Activated CD4-positive, alpha-beta memory T cell treated with anti-CD3 and anti-CD28 coated beads, Interleukin-2, amount 10 ng/mL, durations not matched to agents 7 days and 5 days (primary cell): Measurements from ENCODE around the gene ERGIC3. TPM values are rescaled to one million over a fixed set of nuclear protein-coding genes. Genes with fewer than 3 reads are reported as not detected.
"Not testable (repeated sequence)": the region's sequence is repeated elsewhere in the genome, so short reads cannot be mapped to it uniquely, and the experiment has no call there.

Experiments used
- CTCF ChIA-PET: fragments of 350-600 bp; sonication (Branson Sonifier 250); formaldehyde crosslinking; loops from one replicate; lab custom pipeline; 2021; ENCODE audit warnings: antibody characterized with exemption, inconsistent platforms; lab: Charles Lee
- POLR2A ChIA-PET: fragments of 350-600 bp; sonication (Branson Sonifier 250); formaldehyde crosslinking; loops from one replicate; lab custom pipeline; 2021; ENCODE audit warnings: antibody characterized with exemption; lab: Charles Lee
- DNase-seq: peaks from one replicate; pipeline ENCODE4 v3.0.0-alpha.2; 2020
- H3K27ac Mint-ChIP-seq: one replicate; pipeline ENCODE4 v1.8.0; 2021; ENCODE audit warnings: mild to moderate bottlenecking, mixed read lengths
- H3K27me3 Mint-ChIP-seq: one replicate; pipeline ENCODE4 v1.8.0; 2021; ENCODE audit warnings: mixed read lengths
- H3K36me3 Mint-ChIP-seq: one replicate; pipeline ENCODE4 v1.8.0; 2021; ENCODE audit warnings: low read depth, mixed read lengths
- H3K4me1 Mint-ChIP-seq: one replicate; pipeline ENCODE4 v1.8.0; 2021; ENCODE audit warnings: mixed read lengths
- H3K4me3 Mint-ChIP-seq: one replicate; pipeline ENCODE4 v1.8.0; 2021; ENCODE audit warnings: mild to moderate bottlenecking, mixed read lengths
- H3K9me3 Mint-ChIP-seq: one replicate; pipeline ENCODE4 v1.8.0; 2021; ENCODE audit warnings: mixed read lengths
- total RNA-seq, 2 experiments: library from RNA; stranded (reverse); gene quantifications; one replicate each; pipeline ENCODE4 v1.2.3, GENCODE V29; 2021

ERGIC3 gene
- total RNA-seq, 2 experiments from 2014 or later = 126 TPM

- DNase-seq = peak; percentile 27
- ChIA-PET CTCF (interaction anchor here (1.0 to 1.3 kb wide), 3 partner anchors 21 to 447 kb away, joined by 3 read pairs; partner anchors contain the start of gene SCAND1), POLR2A (interaction anchor here (1.2 to 2.2 kb wide), 2 partner anchors 17 to 50 kb away, joined by 3 to 10 read pairs; no protein-coding TSS in a partner anchor)
- Mint-ChIP-seq H3K36me3 (peaks cover 78% of the 10 kb centered on the region), H3K27me3 (no peaks in the 10 kb centered on the region), H3K27ac (peak overlapping the region; percentile 11), H3K9me3 (no peaks in the 10 kb centered on the region), H3K4me1 (peaks cover 36% of the 10 kb centered on the region), H3K4me3 (no peak overlapping the region)
Measured at GRCh38 chr20:35506872-35507638, 34.8 kb upstream of the ERGIC3 start.

DNA sequence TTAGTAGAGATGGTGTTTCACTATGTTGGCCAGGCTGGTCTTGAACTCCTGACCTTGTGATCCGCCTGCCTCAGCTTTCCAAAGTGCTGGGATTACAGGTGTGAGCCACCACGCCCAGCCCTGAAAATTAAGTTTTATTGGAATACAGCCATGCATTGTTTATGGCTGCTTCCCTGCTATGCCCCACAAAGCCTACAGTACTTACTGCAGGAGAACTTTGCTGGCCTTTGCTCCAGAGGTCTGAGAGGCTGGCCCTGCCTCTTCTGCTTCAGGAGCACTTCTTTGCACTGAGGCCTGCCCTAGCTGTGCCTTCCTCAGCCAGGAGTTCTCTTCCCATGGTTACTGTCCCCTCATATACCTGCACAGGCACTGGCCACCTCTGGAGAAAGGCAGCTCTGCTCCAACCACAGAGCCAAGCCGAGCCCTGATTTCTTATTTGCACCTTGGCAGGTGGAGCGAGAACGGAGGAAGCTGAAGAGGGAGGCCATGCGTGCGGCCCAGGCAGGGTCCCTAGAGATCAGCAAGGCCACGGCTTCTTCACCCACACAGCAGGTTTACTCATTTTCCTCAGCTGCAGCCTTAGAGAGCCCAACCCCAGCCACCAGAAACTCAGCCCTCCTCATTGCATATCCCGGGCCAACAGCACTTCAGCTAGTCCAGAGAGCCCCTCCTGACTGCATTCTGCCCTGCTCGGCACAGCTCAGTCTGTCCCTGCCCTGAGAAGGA is 33.2 kb upstream of the ERGIC3 start:
- no peaks in the 10 kb centered on the region for H3K9me3 Mint-ChIP-seq
- POLR2A ChIA-PET = interaction anchor here (2.2 kb wide), 1 partner anchor 18 kb away, joined by 10 read pairs; no protein-coding TSS in a partner anchor
- DNase-seq = no peak
- CTCF ChIA-PET = no interaction called here
- H3K27me3 Mint-ChIP-seq = no peaks in the 10 kb centered on the region
- no peak overlapping the region for H3K27ac Mint-ChIP-seq
- H3K4me1 Mint-ChIP-seq = peaks cover 32% of the 10 kb centered on the region
- peaks cover 70% of the 10 kb centered on the region for H3K36me3 Mint-ChIP-seq
- H3K4me3 Mint-ChIP-seq = no peak overlapping the region

- Mint-ChIP-seq H3K4me3 (no peak overlapping the region), H3K9me3 (no peaks in the 10 kb centered on the region), H3K4me1 (peaks cover 13% of the 10 kb centered on the region), H3K27me3 (no peaks in the 10 kb centered on the region), H3K27ac (no peak overlapping the region), H3K36me3 (peaks cover 59% of the 10 kb centered on the region)
- ChIA-PET CTCF (interaction anchor here (0.5 to 1.6 kb wide), 3 partner anchors 10 to 1238 kb away, joined by 3 to 4 read pairs (median 3); no protein-coding TSS in a partner anchor), POLR2A (interaction anchor here (1.1 to 1.5 kb wide), 2 partner anchors 37 to 383 kb away, joined by 3 read pairs; no protein-coding TSS in a partner anchor)
- no peak for DNase-seq
Measured at GRCh38 chr20:35510951-35511735, 30.7 kb upstream of the ERGIC3 start.

DNA sequence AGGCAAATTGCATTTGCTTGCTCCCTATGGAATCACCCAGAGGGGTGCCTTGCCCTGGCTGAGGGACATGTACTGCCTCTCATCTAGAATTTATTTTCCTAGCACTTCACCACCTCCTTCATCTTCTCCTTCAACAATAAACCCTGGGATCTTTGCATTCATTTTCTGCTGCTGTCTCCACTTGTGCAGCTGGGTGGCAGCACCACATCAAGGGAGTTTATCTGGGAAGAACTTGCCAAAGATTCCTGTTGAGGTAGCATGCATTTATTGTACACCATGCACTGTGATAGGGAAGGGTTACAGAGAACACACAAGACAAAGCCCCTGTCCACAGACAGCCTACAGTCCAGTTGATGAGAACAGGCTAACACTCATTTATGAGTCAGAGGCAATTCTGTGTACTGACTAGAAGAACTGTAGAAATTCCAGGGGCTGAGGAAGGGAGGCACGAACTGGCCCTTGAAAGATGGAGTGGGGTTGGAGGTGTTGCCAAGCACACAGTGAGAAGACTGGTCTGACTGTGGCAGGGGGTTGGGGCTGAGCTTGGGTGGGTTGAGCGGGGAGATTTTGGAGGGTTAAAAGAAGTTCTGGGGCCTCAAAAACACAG is 30.0 kb upstream of the ERGIC3 start:
- peaks cover 59% of the 10 kb centered on the region for H3K36me3 Mint-ChIP-seq
- no peaks in the 10 kb centered on the region for H3K27me3 Mint-ChIP-seq
- H3K27ac Mint-ChIP-seq = no peak overlapping the region
- CTCF ChIA-PET = interaction anchor here (1.6 kb wide), 1 partner anchor 9 kb away, joined by 4 read pairs; no protein-coding TSS in a partner anchor
- H3K4me1 Mint-ChIP-seq = peaks cover 5% of the 10 kb centered on the region
- no peak for DNase-seq
- no peaks in the 10 kb centered on the region for H3K9me3 Mint-ChIP-seq
- POLR2A ChIA-PET = interaction anchor here (1.1 kb wide), 1 partner anchor 382 kb away, joined by 3 read pairs; no protein-coding TSS in a partner anchor
- no peak overlapping the region for H3K4me3 Mint-ChIP-seq

- Mint-ChIP-seq H3K27ac (no peak overlapping the region), H3K4me3 (no peak overlapping the region), H3K27me3 (no peaks in the 10 kb centered on the region), H3K9me3 (no peaks in the 10 kb centered on the region), H3K36me3 (peaks cover 42% of the 10 kb centered on the region), H3K4me1 (no peaks in the 10 kb centered on the region)
- ChIA-PET CTCF (interaction anchor here (1.4 kb wide), 1 partner anchor 29 kb away, joined by 3 read pairs; no protein-coding TSS in a partner anchor), POLR2A (no interaction called here)
- DNase-seq = no peak
Measured at GRCh38 chr20:35514371-35514932, 27.4 kb upstream of the ERGIC3 start.

- ChIA-PET POLR2A (interaction anchor here (1.0 to 2.1 kb wide), 3 partner anchors 9 to 24 kb away, joined by 3 to 6 read pairs (median 3); no protein-coding TSS in a partner anchor), CTCF (interaction anchor here (1.4 kb wide), 1 partner anchor 30 kb away, joined by 3 read pairs; no protein-coding TSS in a partner anchor)
- peaks cover 36% of the 10 kb centered on the region for H3K36me3 Mint-ChIP-seq
- H3K27me3 Mint-ChIP-seq = no peaks in the 10 kb centered on the region
- no peaks in the 10 kb centered on the region for H3K9me3 Mint-ChIP-seq
- H3K4me3 Mint-ChIP-seq = no peak overlapping the region
- no peaks in the 10 kb centered on the region for H3K4me1 Mint-ChIP-seq
- DNase-seq = no peak
- no peak overlapping the region for H3K27ac Mint-ChIP-seq
Measured at GRCh38 chr20:35515341-35515740, 26.5 kb upstream of the ERGIC3 start.

DNA sequence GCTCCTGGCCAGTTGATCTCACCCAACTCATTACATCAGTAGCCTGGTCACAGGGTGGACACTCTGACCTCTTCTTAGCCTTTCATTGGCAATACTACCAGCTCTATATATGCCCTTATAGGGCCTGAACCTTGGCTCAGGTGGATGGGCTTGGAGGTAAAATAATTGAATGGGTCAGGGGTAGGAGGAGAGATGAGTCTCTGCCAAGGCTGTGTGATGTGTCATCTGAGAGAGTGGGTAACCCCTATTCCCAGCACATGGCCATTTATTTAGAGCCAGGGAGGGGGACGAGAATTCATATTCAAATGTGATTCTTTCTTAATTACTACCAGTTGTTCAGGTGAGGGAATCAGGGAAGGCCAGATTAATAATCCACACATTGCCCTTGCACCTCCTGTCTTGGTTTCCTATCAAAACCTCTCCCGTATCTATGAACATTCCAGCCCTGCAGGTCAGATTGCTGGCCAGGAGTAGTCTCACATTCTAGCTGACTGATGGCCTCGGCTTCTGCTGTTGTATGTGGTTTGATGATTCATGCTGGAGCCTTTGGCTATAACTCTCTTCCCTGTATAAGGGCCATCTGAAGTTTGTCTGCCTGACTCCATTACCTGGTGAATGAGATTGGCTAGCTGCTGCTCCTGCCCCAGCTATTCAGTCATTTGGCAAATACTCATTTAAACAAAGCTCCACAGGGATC is 25.8 kb upstream of the ERGIC3 start:
- DNase-seq = no peak
- ChIA-PET CTCF (interaction anchor here (0.6 to 1.4 kb wide), 2 partner anchors 31 to 369 kb away, joined by 3 to 4 read pairs; no protein-coding TSS in a partner anchor), POLR2A (interaction anchor here (1.0 to 2.1 kb wide), 3 partner anchors 10 to 25 kb away, joined by 3 to 6 read pairs (median 3); no protein-coding TSS in a partner anchor)
- no peak overlapping the region for H3K4me3 Mint-ChIP-seq
- H3K9me3 Mint-ChIP-seq = no peaks in the 10 kb centered on the region
- H3K27ac Mint-ChIP-seq = no peak overlapping the region
- H3K36me3 Mint-ChIP-seq = peaks cover 32% of the 10 kb centered on the region
- no peaks in the 10 kb centered on the region for H3K27me3 Mint-ChIP-seq
- no peaks in the 10 kb centered on the region for H3K4me1 Mint-ChIP-seq

DNA sequence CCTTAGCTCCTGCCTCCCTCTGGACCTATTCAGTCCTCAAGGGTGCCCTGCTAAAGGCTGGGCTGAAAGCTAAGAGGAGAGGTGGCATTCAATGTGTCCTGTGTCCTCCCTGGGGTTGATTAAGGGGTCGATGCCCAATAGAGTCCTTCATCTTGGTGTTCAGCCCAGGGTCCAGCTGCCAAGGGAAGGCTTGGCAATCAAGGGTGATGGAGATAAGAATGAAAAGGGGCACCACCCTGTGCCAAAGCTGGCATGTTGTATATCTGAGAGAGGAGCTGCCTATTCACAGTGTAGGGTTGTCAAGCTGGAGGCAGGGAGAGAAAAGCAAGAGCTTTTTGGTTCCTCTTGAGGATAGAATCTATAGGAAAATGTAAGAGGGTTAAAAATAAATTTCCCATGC is 24.8 kb upstream of the ERGIC3 start:
- Mint-ChIP-seq H3K27ac (no peak overlapping the region), H3K36me3 (peaks cover 24% of the 10 kb centered on the region), H3K27me3 (no peaks in the 10 kb centered on the region), H3K4me1 (no peaks in the 10 kb centered on the region), H3K4me3 (no peak overlapping the region), H3K9me3 (no peaks in the 10 kb centered on the region)
- POLR2A ChIA-PET = interaction anchor here (1.2 to 2.1 kb wide), 2 partner anchors 24 to 26 kb away, joined by 3 to 6 read pairs; no protein-coding TSS in a partner anchor
- no peak for DNase-seq
- CTCF ChIA-PET = interaction anchor here (0.6 to 0.7 kb wide), 2 partner anchors 119 to 368 kb away, joined by 4 read pairs; no protein-coding TSS in a partner anchor

- ChIA-PET CTCF (interaction anchor here (0.7 kb wide), 1 partner anchor 118 kb away, joined by 4 read pairs; no protein-coding TSS in a partner anchor), POLR2A (interaction anchor here (1.2 kb wide), 1 partner anchor 23 kb away, joined by 3 read pairs; no protein-coding TSS in a partner anchor)
- peaks cover 17% of the 10 kb centered on the region for H3K36me3 Mint-ChIP-seq
- H3K9me3 Mint-ChIP-seq, H3K4me1 Mint-ChIP-seq, H3K27me3 Mint-ChIP-seq, H3K4me3 Mint-ChIP-seq, H3K27ac Mint-ChIP-seq, DNase-seq: not testable (repeated sequence)
Measured at GRCh38 chr20:35517767-35518166, 24.1 kb upstream of the ERGIC3 start.

DNA sequence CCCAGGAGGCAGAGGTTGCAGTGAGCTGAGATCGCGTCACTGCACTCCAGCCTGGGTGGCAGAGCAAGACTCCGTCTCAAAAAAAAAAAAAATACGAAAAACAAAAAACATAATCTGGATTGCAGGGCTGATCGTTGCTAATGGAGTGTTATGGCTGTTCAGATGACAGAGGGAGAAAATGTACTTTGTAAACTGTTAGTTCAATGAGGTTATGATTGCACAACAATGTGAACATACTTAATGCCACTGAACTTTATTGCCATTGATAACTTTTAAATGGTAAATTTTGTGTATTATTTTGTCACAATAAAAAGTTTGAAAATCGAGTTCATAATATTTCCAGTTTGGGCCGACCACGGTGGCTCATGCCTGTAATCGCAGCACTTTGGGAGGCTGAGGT is 22.9 kb upstream of the ERGIC3 start:
- Mint-ChIP-seq H3K4me3 (no peak overlapping the region), H3K36me3 (peaks cover 13% of the 10 kb centered on the region), H3K4me1 (no peaks in the 10 kb centered on the region), H3K9me3 (no peaks in the 10 kb centered on the region), H3K27me3 (no peaks in the 10 kb centered on the region), H3K27ac (no peak overlapping the region)
- ChIA-PET POLR2A (interaction anchor here (0.9 kb wide), 1 partner anchor 35 kb away, joined by 3 read pairs; no protein-coding TSS in a partner anchor), CTCF (interaction anchor here (0.7 kb wide), 1 partner anchor 18 kb away, joined by 3 read pairs; no protein-coding TSS in a partner anchor)
- no peak for DNase-seq
